Fibroblast of pulmonary artery (primary cell): ENCODE measurements around the gene ANXA10.

Experiments used
- DNase-seq: peaks from one replicate; pipeline ENCODE4 v3.0.0-alpha.2; 2010; ENCODE audit warnings: low read depth
- H3K4me3 ChIP-seq: replicated peaks from 2 replicates; pipeline ENCODE4 v1.5.1; 2011; ENCODE audit warnings: low read depth, mild to moderate bottlenecking, control low read depth, low read length, moderate library complexity
- CTCF ChIP-seq: IDR thresholded peaks from 2 replicates; pipeline ENCODE4 v1.5.1; 2011; ENCODE audit warnings: mild to moderate bottlenecking, control low read depth, low read length, inconsistent platforms; ENCODE audit errors: missing control alignments

ANXA10 gene

GRCh38 chr4:168092176-168092712, at the start of gene ANXA10:
ANXA10 (plus strand) TSS chr4:168092537; CDS start chr4:168092701, 164 bp downstream.
- TF ChIP-seq CTCF = no peak
- no peak for DNase-seq
- no peak within 1 kb of the TSS for H3K4me3 ChIP-seq

- peak; percentile 8 for DNase-seq
- no peak for TF ChIP-seq CTCF
- H3K4me3 ChIP-seq = no peak overlapping the region
Measured at GRCh38 chr4:168045354-168045753, 47.0 kb upstream of the ANXA10 start.

- no peak for DNase-seq
- TF ChIP-seq CTCF = no peak
Measured at GRCh38 chr4:168050002-168050401, 42.3 kb upstream of the ANXA10 start.

GRCh38 chr4:168051526-168051925, 40.8 kb upstream of the ANXA10 start:
- no peak for DNase-seq
- no peak for TF ChIP-seq CTCF
- no peak overlapping the region for H3K4me3 ChIP-seq

More at GRCh38 chr4:168050002-168050401, 42.3 kb upstream of the ANXA10 start:
- no peak overlapping the region for H3K4me3 ChIP-seq

GRCh38 chr4:168057412-168057811, 34.9 kb upstream of the ANXA10 start:
- TF ChIP-seq CTCF = no peak
- no peak overlapping the region for H3K4me3 ChIP-seq
- no peak for DNase-seq

- H3K4me3 ChIP-seq = no peak overlapping the region
- peak; percentile 56 for DNase-seq
- no peak for TF ChIP-seq CTCF
Measured at GRCh38 chr4:168059251-168059650, 33.1 kb upstream of the ANXA10 start.

GRCh38 chr4:168063031-168063430, 29.3 kb upstream of the ANXA10 start:
- DNase-seq = no peak
- no peak overlapping the region for H3K4me3 ChIP-seq
- TF ChIP-seq CTCF = no peak
